HEK293 (cell line): ENCODE measurements around the gene CDC5L.

Experiments used
- CTCF ChIA-PET: fragments of 350-600 bp; formaldehyde crosslinking; extraction: SDS; loops from one replicate; lab custom pipeline; 2021; ENCODE audit warnings: antibody characterized with exemption; lab: Yijun Ruan, JAX
- POLR2A ChIA-PET: fragments of 300-600 bp; formaldehyde crosslinking; extraction: SDS; loops from one replicate; lab custom pipeline; 2020; ENCODE audit warnings: antibody characterized with exemption, inconsistent platforms; lab: Yijun Ruan, JAX
- H3K27ac ChIP-seq: fragments of 200-500 bp; sonication (Bioruptor generic); 2 replicates; pipeline ENCODE4 v1.5.1; 2014; ENCODE audit warnings: low read depth, low read length, control low read depth, inconsistent platforms; ENCODE audit errors: extremely low read depth
- H3K36me3 ChIP-seq, 2 experiments: fragments of 200-500 bp in 1 of 2; sonication (Bioruptor generic) in 1 of 2; 1 replicate in 1 of 2; 2 replicates in 1 of 2; pipeline ENCODE4 v1.5.1; 2014 to 2017; ENCODE audit warnings: inconsistent platforms in 2 of 2, low read length in 2 of 2; ENCODE audit not compliant: control insufficient read depth in 2 of 2, insufficient read depth in 1 of 2
- H3K4me1 ChIP-seq: fragments of 200-500 bp; sonication (Bioruptor generic); 2 replicates; pipeline ENCODE4 v1.5.1; 2014; ENCODE audit warnings: mild to moderate bottlenecking, low read length, inconsistent platforms; ENCODE audit not compliant: control insufficient read depth, insufficient read depth
- H3K4me3 ChIP-seq: 2 replicates; pipeline ENCODE4 v1.5.1; 2011; ENCODE audit warnings: low read depth, mild to moderate bottlenecking, control low read depth, low read length, moderate library complexity
- H3K9me3 ChIP-seq: fragments of 200-500 bp; sonication (Bioruptor generic); 2 replicates; pipeline ENCODE4 v1.5.1; 2014; ENCODE audit warnings: low read depth, low read length, inconsistent platforms; ENCODE audit not compliant: control insufficient read depth, insufficient read depth
- GFI1B ChIP-seq: fragments of 450-650 bp; formaldehyde crosslinking; IDR thresholded peaks from 2 replicates; pipeline ENCODE4 v1.5.1; 2016; ENCODE audit warnings: missing biosample characterization, missing genetic modification characterization
- GLI2 ChIP-seq: fragments of 450-650 bp; formaldehyde crosslinking; IDR thresholded peaks from 2 replicates; pipeline ENCODE4; 2017; ENCODE audit warnings: missing biosample characterization, missing genetic modification characterization, low read depth, borderline replicate concordance
- HOXA7 ChIP-seq: sonication (generic); formaldehyde crosslinking; IDR thresholded peaks from 2 replicates; pipeline ENCODE4 v1.8.1; 2022; ENCODE audit warnings: missing genetic modification reagents, borderline replicate concordance
- IKZF3 ChIP-seq: fragments of 450-650 bp; IDR thresholded peaks from 2 replicates; pipeline ENCODE4 v1.5.0; 2018; ENCODE audit warnings: missing biosample characterization, mild to moderate bottlenecking, missing genetic modification characterization, moderate library complexity
- SP3 ChIP-seq: fragments of 450-650 bp; formaldehyde crosslinking; IDR thresholded peaks from 2 replicates; pipeline ENCODE4 v1.5.1; 2016; ENCODE audit warnings: missing biosample characterization, missing genetic modification characterization
- YY2 ChIP-seq: fragments of 450-650 bp; formaldehyde crosslinking; IDR thresholded peaks from 2 replicates; pipeline ENCODE4 v1.5.1; 2016; ENCODE audit warnings: missing biosample characterization, missing genetic modification characterization
- ZBTB17 ChIP-seq: fragments of 450-650 bp; formaldehyde crosslinking; IDR thresholded peaks from 2 replicates; pipeline ENCODE4 v1.5.1; 2016; ENCODE audit warnings: missing biosample characterization, missing genetic modification characterization
- ZBTB21 ChIP-seq: fragments of 450-650 bp; formaldehyde crosslinking; IDR thresholded peaks from 2 replicates; pipeline ENCODE4 v1.5.1; 2017; ENCODE audit warnings: missing biosample characterization, missing genetic modification characterization
- ZBTB44 ChIP-seq: fragments of 450-650 bp; IDR thresholded peaks from 2 replicates; pipeline ENCODE4 v1.5.1; 2018; ENCODE audit warnings: missing biosample characterization, mild to moderate bottlenecking, missing genetic modification characterization
- ZBTB48 ChIP-seq: fragments of 450-650 bp; formaldehyde crosslinking; IDR thresholded peaks from 2 replicates; pipeline ENCODE4 v1.5.1; 2016; ENCODE audit warnings: missing biosample characterization, missing genetic modification characterization
- ZBTB6 ChIP-seq: fragments of 450-650 bp; formaldehyde crosslinking; IDR thresholded peaks from 2 replicates; pipeline ENCODE4 v1.5.1; 2017; ENCODE audit warnings: missing biosample characterization, missing genetic modification characterization
- ZFHX2 ChIP-seq: fragments of 450-650 bp; formaldehyde crosslinking; conservative IDR thresholded peaks from 2 replicates; pipeline ENCODE4 v1.5.1; 2016; ENCODE audit warnings: missing biosample characterization, missing genetic modification characterization
- ZNF121 ChIP-seq: fragments of 450-650 bp; formaldehyde crosslinking; IDR thresholded peaks from 2 replicates; pipeline ENCODE4 v1.5.1; 2016; ENCODE audit warnings: missing biosample characterization, missing genetic modification characterization
- ZNF132 ChIP-seq: fragments of 450-650 bp; formaldehyde crosslinking; IDR thresholded peaks from 2 replicates; pipeline ENCODE4 v1.5.1; 2017; ENCODE audit warnings: missing biosample characterization, missing genetic modification characterization, borderline replicate concordance
- ZNF221 ChIP-seq: fragments of 450-650 bp; formaldehyde crosslinking; IDR thresholded peaks from 2 replicates; pipeline ENCODE4 v1.5.1; 2017; ENCODE audit warnings: missing biosample characterization, missing genetic modification characterization, borderline replicate concordance
- ZNF23 ChIP-seq: fragments of 450-650 bp; formaldehyde crosslinking; IDR thresholded peaks from 2 replicates; pipeline ENCODE4 v1.5.1; 2016; ENCODE audit warnings: missing biosample characterization, missing genetic modification characterization, borderline replicate concordance
- ZNF280D ChIP-seq: fragments of 450-650 bp; formaldehyde crosslinking; IDR thresholded peaks from 2 replicates; pipeline ENCODE4 v1.5.1; 2016; ENCODE audit warnings: missing biosample characterization, missing genetic modification characterization
- ZNF473 ChIP-seq: fragments of 450-650 bp; formaldehyde crosslinking; IDR thresholded peaks from 2 replicates; pipeline ENCODE4 v1.5.1; 2017; ENCODE audit warnings: missing biosample characterization, missing genetic modification characterization
- ZNF513 ChIP-seq: fragments of 450-650 bp; IDR thresholded peaks from 2 replicates; pipeline ENCODE4 v1.5.1; 2018; ENCODE audit warnings: missing biosample characterization, missing genetic modification characterization
- ZNF580 ChIP-seq: fragments of 450-650 bp; formaldehyde crosslinking; IDR thresholded peaks from 2 replicates; pipeline ENCODE4 v1.5.1; 2016; ENCODE audit warnings: missing biosample characterization, missing genetic modification characterization
- ZNF585B ChIP-seq: fragments of 450-650 bp; formaldehyde crosslinking; IDR thresholded peaks from 2 replicates; pipeline ENCODE4 v1.5.1; 2016; ENCODE audit warnings: missing biosample characterization, missing genetic modification characterization
- ZNF621 ChIP-seq: fragments of 450-650 bp; formaldehyde crosslinking; IDR thresholded peaks from 2 replicates; pipeline ENCODE4 v1.5.1; 2017; ENCODE audit warnings: missing biosample characterization, missing genetic modification characterization
- ZNF747 ChIP-seq: fragments of 450-650 bp; formaldehyde crosslinking; IDR thresholded peaks from 2 replicates; pipeline ENCODE4 v1.5.1; 2016; ENCODE audit warnings: missing biosample characterization, missing genetic modification characterization
- ZNF830 ChIP-seq: fragments of 450-650 bp; IDR thresholded peaks from 2 replicates; pipeline ENCODE4 v1.5.0; 2018; ENCODE audit warnings: missing biosample characterization, missing genetic modification characterization, low read depth, mild to moderate bottlenecking, moderate library complexity
- ZXDB ChIP-seq: fragments of 450-650 bp; formaldehyde crosslinking; IDR thresholded peaks from 2 replicates; pipeline ENCODE4 v1.5.1; 2016; ENCODE audit warnings: missing biosample characterization, missing genetic modification characterization

CDC5L gene

GRCh38 chr6:44471271-44471981 lies 83.9 kb downstream of the CDC5L start:
- no peaks in the 10 kb centered on the region for H3K36me3 ChIP-seq
- ChIA-PET POLR2A (no interaction called here), CTCF (interaction anchor here (0.7 to 7.2 kb wide), 9 partner anchors 13 to 259 kb away, joined by 3 to 87 read pairs (median 10); no protein-coding TSS in a partner anchor)
- H3K4me1 ChIP-seq, result no peaks in the 10 kb centered on the region
- TF ChIP-seq ZNF23 (tag by site-specific recombination), result no peak
- no peak for TF ChIP-seq SP3
- TF ChIP-seq ZBTB48 (tag by site-specific recombination), result no peak
- no peak for TF ChIP-seq YY2
- TF ChIP-seq ZBTB21, result no peak
- TF ChIP-seq ZFHX2 (tag by site-specific recombination), result no peak
- no peak overlapping the region for H3K4me3 ChIP-seq
- H3K27ac ChIP-seq, result no peak overlapping the region
- H3K9me3 ChIP-seq, result no peaks in the 10 kb centered on the region

- Histone ChIP-seq H3K36me3 (no peaks in the 10 kb centered on the region), H3K27ac (no peak overlapping the region)
- TF ChIP-seq GFI1B (tag by site-specific recombination) (no peak), ZNF473 (tag by site-specific recombination) (no peak), ZXDB (tag by site-specific recombination) (no peak), ZNF121 (tag by site-specific recombination) (no peak), GLI2 (tag by site-specific recombination) (no peak), ZNF580 (tag by site-specific recombination) (no peak), HOXA7 (CRISPR knock-in tag) (no peak), ZNF585B (tag by site-specific recombination) (no peak), ZNF513 (no peak), ZBTB44 (tag by site-specific recombination) (no peak), ZNF747 (tag by site-specific recombination) (no peak), ZBTB21 (no peak), ZNF830 (tag by site-specific recombination) (no peak), ZNF280D (no peak), ZNF132 (tag by site-specific recombination) (no peak), ZNF621 (tag by site-specific recombination) (no peak), ZNF221 (no peak), ZBTB6 (tag by site-specific recombination) (no peak), IKZF3 (tag by site-specific recombination) (no peak), ZBTB17 (tag by site-specific recombination) (no peak)
- TF ChIP-seq, all 188 proteins: peak for 0
- no peaks in the 10 kb centered on the region for H3K4me1 ChIP-seq
- H3K9me3 ChIP-seq, result no peaks in the 10 kb centered on the region
- CTCF ChIA-PET, result interaction anchor here (0.5 to 7.2 kb wide), 6 partner anchors 14 to 181 kb away, joined by 3 to 87 read pairs (median 3); no protein-coding TSS in a partner anchor
- H3K4me3 ChIP-seq, result no peak overlapping the region
- POLR2A ChIA-PET, result no interaction called here
These were observed 84.9 kb downstream of the CDC5L start for GRCh38 chr6:44472250-44472945.
